SK-N-SH treated with all-trans-retinoic acid at 6 μM for 48 hours (cell line): ENCODE data around the gene SLC34A1.

ENCODE experiments used
- OSR1 ChIP-seq: fragments of 250-450 bp; sonication (Bioruptor Pico); IDR thresholded peaks from 2 replicates; pipeline ENCODE4 v1.8.0; 2022; ENCODE audit warnings: moderate library complexity, mild to moderate bottlenecking, inconsistent platforms
- PATZ1 ChIP-seq: fragments of 250-450 bp; sonication (Bioruptor Pico); IDR thresholded peaks from 2 replicates; pipeline ENCODE4 v1.8.0; 2020; ENCODE audit warnings: mild to moderate bottlenecking, moderate library complexity, borderline replicate concordance
- PPARA ChIP-seq: fragments of 250-450 bp; sonication (Bioruptor Pico); IDR thresholded peaks from 2 replicates; pipeline ENCODE4 v1.5.0; 2020; ENCODE audit warnings: mild to moderate bottlenecking, borderline replicate concordance
- SNAI2 ChIP-seq: fragments of 250-450 bp; sonication (Bioruptor Pico); IDR thresholded peaks from 2 replicates; pipeline ENCODE4 v1.5.0; 2020; ENCODE audit warnings: mild to moderate bottlenecking, moderate library complexity
- TOX ChIP-seq: fragments of 250-450 bp; sonication (Bioruptor Pico); IDR thresholded peaks from 2 replicates; pipeline ENCODE4 v1.8.0; 2021; ENCODE audit warnings: mild to moderate bottlenecking, moderate library complexity, borderline replicate concordance

GRCh38 chr5:177414481-177414880 lies 30.2 kb downstream of the SLC34A1 start:
- TF ChIP-seq SNAI2 (CRISPR knock-in tag) = no peak
- TF ChIP-seq PATZ1 = no peak
- TF ChIP-seq TOX (CRISPR knock-in tag) = no peak
- TF ChIP-seq OSR1 = no peak
- no peak for TF ChIP-seq PPARA
